ENCODE measurements around the gene EEFSEC. TPM values are rescaled to one million over a fixed set of nuclear protein-coding genes. Genes with fewer than 3 reads are reported as not detected.

EEFSEC gene
- total RNA-seq, 1 donor from 2014 or later: 11.7 TPM

- DNase-seq (ENCODE audit: low spot score): no peak
Observed at GRCh38 chr3:128330214-128330842, 177.0 kb downstream of the EEFSEC start.

GRCh38 chr3:128334086-128334645, 180.9 kb downstream of the EEFSEC start:
- DNase-seq (ENCODE audit: low spot score): no peak

GRCh38 chr3:128334766-128335165, 181.5 kb downstream of the EEFSEC start:
- DNase-seq (ENCODE audit: low spot score): no peak

- DNase-seq (ENCODE audit: low spot score): no peak
Observed at GRCh38 chr3:128335621-128336296, 182.5 kb downstream of the EEFSEC start.

GRCh38 chr3:128336337-128337156, 183.3 kb downstream of the EEFSEC start:
- DNase-seq (ENCODE audit: low spot score): no peak

GRCh38 chr3:128337305-128337704, 184.0 kb downstream of the EEFSEC start:
- DNase-seq (ENCODE audit: low spot score): no peak

DNA sequence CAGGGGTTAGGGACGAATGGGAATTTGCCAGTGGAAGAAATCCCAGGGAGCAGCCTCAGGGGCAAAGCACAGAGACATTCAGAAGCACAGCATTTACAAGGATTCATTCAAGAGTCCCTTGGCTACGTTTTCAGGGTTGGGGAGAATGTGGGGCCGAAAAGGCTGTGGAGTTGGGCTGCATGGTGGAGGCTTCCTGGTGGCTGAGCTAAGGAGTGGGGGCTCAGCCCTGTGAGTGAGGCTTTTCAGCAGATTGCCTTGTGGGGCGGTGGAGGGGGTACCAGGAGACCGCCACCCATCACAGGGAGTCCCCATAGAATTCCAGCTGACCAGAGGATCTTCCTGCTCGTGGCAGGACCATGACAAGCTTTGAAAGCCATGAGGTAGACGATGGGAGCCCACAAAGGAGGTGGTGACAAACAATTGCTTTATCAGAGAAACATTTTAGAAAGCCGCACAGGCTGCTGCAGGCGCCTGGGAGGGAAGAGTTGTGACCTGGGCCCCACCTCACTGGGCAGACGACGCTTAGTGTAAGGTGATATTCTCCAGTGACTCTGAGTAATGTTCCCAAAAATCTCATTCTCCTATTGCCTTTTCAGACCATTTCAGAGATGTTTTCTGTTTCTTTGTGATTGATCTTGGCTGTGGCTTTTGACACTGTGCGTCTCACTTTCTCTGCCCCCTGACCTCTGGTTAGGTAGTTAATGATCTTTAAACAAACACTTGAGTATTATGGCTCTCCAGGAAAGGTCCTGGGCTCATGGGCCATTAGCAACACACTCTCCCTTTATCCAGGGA, 185.5 kb downstream of the EEFSEC start:
- DNase-seq (ENCODE audit: low spot score): no peak

GRCh38 chr3:128339491-128340012, 186.3 kb downstream of the EEFSEC start:
- DNase-seq (ENCODE audit: low spot score): no peak

- DNase-seq (ENCODE audit: low spot score): no peak
Observed at GRCh38 chr3:128340198-128340903, 187.1 kb downstream of the EEFSEC start.

- no peak for DNase-seq (ENCODE audit: low spot score)
Observed at GRCh38 chr3:128340904-128341555, 187.7 kb downstream of the EEFSEC start.

DNA sequence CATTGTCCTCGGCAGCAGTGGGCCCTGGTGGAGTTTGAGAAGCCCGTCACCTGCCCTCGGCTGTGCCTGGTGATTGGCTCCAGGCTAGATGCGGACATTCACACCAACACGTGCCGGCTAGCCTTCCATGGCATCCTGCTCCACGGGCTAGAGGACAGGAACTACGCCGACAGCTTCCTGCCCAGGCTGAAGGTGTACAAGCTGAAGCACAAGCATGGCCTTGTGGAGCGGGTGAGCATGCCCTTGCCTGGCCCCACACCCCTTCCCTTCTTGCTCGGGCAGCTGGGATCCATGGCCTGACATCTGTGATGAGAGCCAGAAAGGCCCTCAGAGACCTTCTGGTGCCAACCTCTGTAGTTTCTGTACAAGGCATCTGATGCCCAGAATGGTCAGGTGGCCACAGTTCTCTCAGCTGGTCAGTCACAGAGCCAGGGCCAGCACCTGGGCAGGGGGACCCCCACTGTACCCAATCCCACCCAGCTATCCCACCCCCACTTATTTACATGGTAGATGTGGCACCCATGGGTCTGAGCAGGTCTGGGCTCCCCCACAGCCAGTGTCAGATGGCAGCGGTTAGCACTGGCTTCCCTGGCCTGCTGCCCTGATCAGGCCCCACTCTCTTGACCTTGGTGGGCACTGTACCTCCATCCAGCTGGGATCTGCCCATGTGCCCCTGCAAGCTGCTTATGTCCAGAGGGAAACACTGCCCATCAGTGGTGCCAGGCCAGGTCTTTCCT, 188.5 kb downstream of the EEFSEC start:
- DNase-seq (ENCODE audit: low spot score): no peak

DNA sequence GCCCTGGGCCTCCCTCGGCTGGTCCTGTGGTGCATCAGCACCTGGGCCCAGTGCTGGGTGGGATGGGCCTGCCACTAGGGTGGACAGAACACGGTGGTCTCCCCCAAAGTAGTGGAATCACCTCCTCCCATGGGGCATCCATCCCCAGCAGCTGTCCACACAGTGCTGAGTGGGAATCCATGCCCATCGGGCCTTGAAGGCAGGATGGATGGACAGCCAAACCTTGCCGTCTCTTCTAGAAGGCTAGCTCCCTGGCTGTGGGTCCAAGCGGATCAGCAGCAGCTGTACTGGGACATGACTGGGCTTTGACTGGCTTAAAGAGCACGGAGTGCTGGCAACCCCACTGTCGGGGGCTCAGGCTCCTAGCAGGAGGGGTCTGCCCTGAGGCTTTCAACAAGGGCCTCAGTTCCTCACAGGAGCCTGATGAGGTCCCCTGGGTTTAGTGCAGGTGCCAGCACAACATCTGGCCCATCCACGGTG, 189.5 kb downstream of the EEFSEC start:
- DNase-seq (ENCODE audit: low spot score): no peak

DNA sequence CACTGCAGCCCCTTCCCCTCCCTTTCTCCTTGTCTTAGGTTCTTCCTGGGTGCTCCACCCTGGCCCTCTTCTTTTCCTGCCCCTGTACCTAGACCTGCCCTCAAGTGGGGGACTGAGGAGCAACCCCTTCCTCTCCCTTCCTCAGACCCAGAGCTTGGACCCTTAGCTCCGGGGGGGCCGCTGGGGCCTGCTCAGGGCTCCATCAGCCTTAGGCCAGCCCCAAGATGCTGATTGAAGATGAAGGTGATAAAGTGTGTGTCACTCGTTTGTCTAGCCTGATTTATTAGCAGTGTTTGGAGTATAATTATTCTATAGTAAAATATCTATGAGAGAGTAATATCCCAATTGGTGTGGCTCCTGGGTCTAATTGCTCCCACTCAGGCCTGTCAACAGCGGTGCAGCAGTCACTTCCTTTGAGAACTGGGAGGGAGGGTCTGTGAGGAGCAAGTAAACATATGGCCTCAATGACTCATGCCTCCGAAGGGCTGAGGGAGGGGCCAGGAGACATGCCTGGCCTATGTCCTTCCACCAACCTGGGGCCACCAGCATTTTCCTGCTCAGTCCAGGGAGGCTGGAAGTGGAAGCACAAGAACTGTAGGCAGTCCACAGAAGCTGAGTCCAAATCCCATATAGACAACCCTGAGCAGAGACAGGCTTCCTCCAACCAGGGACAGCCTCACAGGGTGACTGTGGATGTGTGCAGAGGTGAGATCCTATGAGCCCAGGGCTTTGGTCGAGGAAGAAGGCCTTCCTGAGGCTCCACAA, 190.2 kb downstream of the EEFSEC start:
- DNase-seq (ENCODE audit: low spot score): no peak

DNA sequence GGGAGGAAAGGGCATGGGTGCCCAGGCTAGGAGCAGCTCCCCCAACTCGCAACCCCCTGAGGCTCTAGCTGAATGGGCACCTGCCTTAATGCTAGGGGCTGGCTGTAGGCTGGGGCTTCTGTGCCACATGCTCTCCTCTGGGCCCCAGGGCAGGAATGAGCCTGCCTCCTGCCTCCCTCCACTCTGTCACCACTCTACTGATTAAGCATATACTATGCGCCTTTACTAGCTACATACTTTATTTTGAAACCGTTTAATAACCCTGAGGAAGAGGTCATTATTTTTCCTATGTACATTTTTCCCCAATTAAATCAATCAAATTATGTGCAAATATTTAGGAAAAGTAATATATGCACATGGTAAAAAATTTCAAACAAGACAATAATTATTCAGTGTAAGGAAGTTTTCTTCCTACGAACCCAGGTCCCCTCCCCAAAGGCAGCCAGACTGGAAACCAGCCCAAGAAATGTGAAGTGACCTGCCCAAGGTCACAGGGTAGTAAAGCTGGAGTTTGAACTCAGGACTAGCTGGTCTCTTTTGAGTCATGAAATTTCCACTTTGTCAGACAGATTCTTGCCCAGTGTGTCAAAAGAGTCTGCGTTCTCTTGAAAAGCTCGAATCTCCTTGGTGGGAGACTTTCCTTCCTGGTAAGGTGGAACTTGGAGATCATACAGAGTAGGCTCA, 190.9 kb downstream of the EEFSEC start:
- no peak for DNase-seq (ENCODE audit: low spot score)

GRCh38 chr3:128345196-128345595, 191.9 kb downstream of the EEFSEC start:
- DNase-seq (ENCODE audit: low spot score): no peak

- DNase-seq (ENCODE audit: low spot score): no peak
Observed at GRCh38 chr3:128346562-128346961, 193.3 kb downstream of the EEFSEC start.

- DNase-seq (ENCODE audit: low spot score): no peak
Observed at GRCh38 chr3:128347282-128347681, 194.0 kb downstream of the EEFSEC start.

GRCh38 chr3:128348075-128348474, 194.8 kb downstream of the EEFSEC start:
- DNase-seq (ENCODE audit: low spot score): no peak

Measured in mucosa of gallbladder (tissue), 1 donor.